ENCODE results near the gene AMHR2.

AMHR2 gene

GRCh38 chr12:53461059-53461458 is 37.4 kb downstream of the AMHR2 start:
- DNase-seq (ENCODE audit: low read depth) = no peak
- TF ChIP-seq CTCF (IDR thresholded peaks at IDR 0.05; ENCODE audit: insufficient read depth, low read depth, low read length, missing control alignments) = no peak
- no peak overlapping the region for H3K4me3 ChIP-seq (ENCODE audit: low read depth, low read length)

GRCh38 chr12:53461591-53461990 is 37.9 kb downstream of the AMHR2 start:
- no peak overlapping the region for H3K4me3 ChIP-seq (ENCODE audit: low read depth, low read length)
- DNase-seq (ENCODE audit: low read depth) = no peak
- no peak for TF ChIP-seq CTCF (IDR thresholded peaks at IDR 0.05; ENCODE audit: insufficient read depth, low read depth, low read length, missing control alignments)

- no peak for TF ChIP-seq CTCF (IDR thresholded peaks at IDR 0.05; ENCODE audit: insufficient read depth, low read depth, low read length, missing control alignments)
- no peak overlapping the region for H3K4me3 ChIP-seq (ENCODE audit: low read depth, low read length)
- DNase-seq (ENCODE audit: low read depth) = no peak
These were observed 39.3 kb downstream of the AMHR2 start for GRCh38 chr12:53462935-53463334.

GRCh38 chr12:53463802-53464560 is 40.3 kb downstream of the AMHR2 start:
- DNase-seq (ENCODE audit: low read depth) = no peak
- no peak overlapping the region for H3K4me3 ChIP-seq (ENCODE audit: low read depth, low read length)
- no peak for TF ChIP-seq CTCF (IDR thresholded peaks at IDR 0.05; ENCODE audit: insufficient read depth, low read depth, low read length, missing control alignments)

GRCh38 chr12:53464685-53465418 is 41.2 kb downstream of the AMHR2 start:
- H3K4me3 ChIP-seq (ENCODE audit: low read depth, low read length) = no peak overlapping the region
- DNase-seq (ENCODE audit: low read depth) = no peak
- TF ChIP-seq CTCF (IDR thresholded peaks at IDR 0.05; ENCODE audit: insufficient read depth, low read depth, low read length, missing control alignments) = no peak

- no peak for TF ChIP-seq CTCF (IDR thresholded peaks at IDR 0.05; ENCODE audit: insufficient read depth, low read depth, low read length, missing control alignments)
- H3K4me3 ChIP-seq (ENCODE audit: low read depth, low read length) = no peak overlapping the region
- no peak for DNase-seq (ENCODE audit: low read depth)
These were observed 42.0 kb downstream of the AMHR2 start for GRCh38 chr12:53465679-53466078.

Data from GM12865 (cell line).